Muscle of arm (tissue), 12 donors: ENCODE results near the gene PTPN1. TPM values are rescaled to one million over a fixed set of nuclear protein-coding genes. Genes with fewer than 3 reads are reported as not detected.
"Not testable (repeated sequence)": the region's sequence is repeated elsewhere in the genome, so short reads cannot be mapped to it uniquely, and the experiment has no call there.

ENCODE experiments used
- DNase-seq: peaks from one replicate; pipeline ENCODE4 v3.0.0-alpha.2; 2013
- polyA plus RNA-seq, 12 donors: library from polyadenylated mRNA; unstranded; fragments of 120-200 nt; gene quantifications; one replicate each; pipeline ENCODE4 v1.2.1, GENCODE V29; 2013; ENCODE audit not compliant: insufficient read length in 12 of 12

The PTPN1 gene
- polyA plus RNA-seq, 12 donors, result 16.9 to 22.1 (median 18.5) TPM; not detected in 1

DNA sequence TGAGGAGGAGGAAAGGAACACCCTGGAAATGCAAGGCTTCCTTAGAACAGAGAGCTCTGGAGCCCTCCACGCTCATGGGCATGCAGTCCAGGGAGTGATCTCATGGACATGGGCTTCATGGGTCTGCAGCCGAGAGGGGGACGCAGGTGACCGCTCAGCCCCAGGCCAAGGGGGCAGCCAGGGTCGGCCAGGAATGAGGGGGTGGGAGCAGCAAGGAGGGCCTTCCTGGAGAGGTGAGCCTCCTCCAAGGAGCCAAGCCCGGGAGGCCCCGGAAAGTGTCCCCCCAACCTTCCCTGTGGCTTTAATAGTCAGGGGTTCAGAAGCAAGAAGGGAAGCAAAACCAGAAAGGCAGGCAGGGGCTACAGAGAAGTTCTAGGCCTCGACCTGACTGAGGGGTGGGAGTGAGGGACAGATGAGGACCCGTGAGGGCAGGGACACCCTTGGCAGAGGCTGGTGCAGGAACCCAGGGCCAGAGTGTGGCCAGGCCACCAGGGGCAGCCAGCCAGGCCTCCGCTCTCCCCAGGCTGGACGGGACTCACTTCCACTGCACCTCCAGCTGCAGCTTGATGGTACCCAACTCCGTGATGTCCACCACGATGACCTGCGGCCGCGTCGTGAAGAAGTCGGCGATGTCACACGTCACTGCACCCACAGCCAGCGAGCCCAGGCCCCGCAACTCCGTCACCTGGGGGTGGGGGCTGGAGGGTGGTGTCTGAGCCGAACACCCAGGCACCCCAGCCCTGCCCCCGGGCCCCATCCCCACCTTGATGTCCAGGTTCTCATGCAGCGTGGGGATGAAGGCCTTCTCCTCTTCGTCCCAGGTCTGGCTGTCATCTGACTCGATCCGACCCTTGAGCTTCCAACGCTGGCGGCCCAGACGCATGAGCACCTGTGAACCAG is 97.9 kb downstream of the PTPN1 start:
- DNase-seq, result no peak

DNA sequence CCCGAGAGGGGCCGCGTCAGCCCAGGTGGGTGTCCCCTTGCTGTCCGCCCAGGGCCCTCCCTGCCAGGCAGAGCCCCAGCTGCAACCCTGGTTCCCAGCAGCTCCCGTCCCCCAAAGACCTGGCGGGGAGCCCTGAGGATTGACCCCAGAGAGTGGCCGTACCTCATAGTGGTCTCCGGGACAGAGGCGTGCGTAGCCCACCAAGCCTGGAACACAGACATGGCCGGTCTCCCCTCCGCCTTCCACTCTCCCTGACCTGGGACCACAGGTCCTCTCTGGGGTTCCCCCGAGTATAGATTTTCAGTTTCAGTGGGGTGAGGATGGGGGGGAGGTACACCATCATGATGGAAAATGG is 98.5 kb downstream of the PTPN1 start:
- no peak for DNase-seq

DNA sequence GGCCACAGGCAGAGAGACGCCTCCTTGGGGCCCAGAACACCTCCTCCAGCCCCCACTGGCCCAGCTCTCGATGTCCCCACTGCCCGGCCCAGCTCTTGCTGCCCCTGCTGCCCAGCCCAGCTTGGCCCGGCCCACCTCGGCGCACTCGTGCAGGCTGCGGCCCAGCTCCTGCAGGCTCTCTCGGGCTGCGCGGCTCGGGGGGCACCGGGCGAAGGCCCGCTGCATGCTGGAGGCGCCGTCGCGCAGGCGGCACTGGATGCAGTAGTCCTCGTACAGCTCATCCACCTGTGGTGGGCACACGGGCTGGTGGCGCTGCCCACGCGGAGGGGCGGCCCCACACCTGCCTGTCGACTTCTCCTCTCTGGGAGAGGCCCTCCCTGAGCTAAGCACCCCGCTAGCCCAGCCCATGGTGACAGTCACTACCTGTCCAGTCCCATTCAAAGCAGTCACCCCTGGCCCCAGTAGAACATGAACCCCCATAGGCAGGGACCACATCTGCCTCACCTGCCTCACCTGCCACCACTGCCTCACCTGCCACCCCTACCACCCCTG is 99.3 kb downstream of the PTPN1 start:
- no peak for DNase-seq

DNA sequence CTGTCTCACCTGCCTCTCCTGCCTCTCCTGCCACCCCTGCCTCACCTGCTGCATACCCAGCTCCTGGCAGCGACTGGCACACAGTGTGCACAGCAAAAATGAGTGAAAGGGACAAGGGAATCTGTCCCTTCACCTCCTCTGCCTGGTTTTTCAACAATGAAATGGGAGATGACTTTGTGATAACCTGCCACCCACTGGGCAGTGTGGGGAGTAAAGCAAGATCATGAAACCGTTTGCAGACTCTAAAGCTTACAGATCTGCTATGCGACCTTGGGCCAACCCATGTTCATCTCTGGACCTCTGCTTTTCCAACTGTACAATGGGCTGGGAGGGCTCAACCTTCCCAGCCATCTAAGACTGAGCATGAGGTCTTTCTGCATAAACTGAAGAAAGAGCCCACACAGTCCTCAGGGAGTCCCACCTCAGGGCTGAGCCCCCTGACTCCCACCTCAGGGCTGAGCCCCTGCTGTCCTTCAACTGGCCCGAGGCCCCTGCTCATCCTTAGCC is 100.1 kb downstream of the PTPN1 start:
- DNase-seq, result no peak

DNA sequence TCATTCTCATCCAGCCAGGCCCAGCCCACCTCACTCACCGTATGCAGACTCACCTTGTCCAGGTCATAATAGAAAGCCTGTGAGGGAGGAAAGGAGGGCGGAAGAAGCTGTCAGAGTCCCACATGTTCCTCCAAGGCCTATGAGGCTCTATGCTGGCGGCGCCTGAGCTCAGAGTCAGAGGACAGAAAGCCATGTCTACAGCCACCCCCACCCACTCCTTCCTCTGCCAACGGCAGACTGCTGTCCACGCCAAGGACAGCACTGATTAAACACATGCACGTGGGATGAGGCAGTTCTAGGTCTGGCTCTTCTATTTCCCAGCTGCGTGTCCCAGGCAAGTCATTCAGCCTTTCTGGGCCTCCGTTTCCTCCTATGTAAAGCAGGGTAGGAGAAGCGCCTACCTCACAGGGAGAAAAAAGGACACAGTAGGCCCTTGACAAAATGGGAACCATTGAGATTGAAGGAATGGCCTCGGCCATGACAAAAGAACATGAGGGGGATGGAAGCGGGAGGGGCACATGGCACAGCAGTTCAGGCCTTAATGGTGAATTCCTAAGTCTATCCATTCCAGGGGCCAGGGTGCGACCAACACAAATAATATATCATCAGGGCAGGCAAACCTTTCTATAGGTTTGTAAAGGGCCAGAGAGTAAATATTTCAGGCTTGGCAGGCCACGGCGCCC is 101.1 kb downstream of the PTPN1 start:
- no peak for DNase-seq

DNA sequence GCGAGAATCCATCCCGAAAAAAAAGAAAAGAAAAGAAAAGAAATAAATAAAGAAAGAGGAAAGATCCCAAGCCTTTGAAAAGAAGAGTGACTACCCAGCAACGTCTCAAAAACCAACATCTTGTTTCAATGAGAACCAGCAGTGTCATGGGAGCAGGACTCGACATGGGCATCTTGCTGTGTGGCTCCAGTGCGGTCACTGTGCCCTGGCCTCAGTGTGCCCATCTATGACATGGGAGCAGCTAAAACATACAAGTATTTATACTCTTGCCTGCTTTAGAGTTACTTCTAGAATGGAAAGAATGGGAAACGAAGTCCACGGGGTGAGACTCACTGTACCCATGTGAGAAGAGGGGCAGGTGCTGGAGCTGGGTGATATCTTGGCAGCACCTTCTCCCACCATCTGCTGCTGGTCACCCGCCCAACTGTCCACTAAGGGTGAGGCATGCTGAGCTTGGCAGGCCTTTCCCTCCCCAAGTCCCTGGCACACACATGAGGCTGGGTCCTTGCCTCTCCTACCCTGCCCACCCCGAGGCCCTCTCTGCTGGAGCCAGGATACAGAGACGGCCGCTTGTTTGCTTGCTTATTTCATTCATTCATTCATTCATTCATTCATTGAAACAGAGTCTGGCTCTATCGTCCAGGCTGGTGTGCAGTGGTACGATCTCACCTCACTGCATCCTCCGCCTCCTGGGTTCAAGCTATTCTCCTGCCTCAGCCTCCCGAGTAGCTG is 103.4 kb downstream of the PTPN1 start:
- DNase-seq, result no peak

DNA sequence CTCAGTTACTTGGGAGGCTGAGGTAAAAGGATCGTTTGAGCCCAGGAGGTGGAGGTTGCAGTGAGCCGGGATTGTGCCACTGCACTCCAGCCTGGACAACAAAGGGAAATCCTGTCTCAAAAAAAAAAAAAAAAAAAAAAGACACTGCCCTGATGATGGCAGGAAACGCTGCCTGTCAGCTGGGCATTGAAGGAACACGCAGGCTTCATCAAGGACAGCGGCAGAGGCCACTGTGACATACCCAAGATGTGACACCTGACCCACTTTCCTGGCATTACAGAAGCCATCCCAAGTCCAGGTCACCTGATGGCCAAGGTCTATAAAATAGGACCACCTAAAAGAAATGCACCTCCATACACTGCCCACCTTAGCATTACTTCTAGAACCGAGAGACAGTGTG is 105.2 kb downstream of the PTPN1 start:
- no peak for DNase-seq

DNA sequence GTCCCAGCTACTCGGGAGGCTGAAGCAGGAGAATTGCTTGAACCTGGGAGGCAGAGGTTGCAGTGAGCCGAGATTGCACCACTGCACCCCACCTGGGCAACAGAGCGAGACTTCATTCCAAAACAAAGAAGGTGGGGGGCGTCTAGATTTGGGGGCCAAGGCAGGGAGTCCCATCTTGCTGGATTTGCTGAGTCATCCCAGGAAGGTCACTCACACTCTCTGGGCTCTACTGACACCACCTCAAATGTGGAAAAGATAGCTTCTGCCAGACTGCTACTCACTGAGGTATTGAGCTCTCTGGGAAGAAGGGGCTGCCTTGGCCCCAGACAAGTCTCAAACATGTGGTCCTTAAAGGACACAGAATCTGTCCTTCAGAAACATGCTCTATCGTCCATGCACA is 106.8 kb downstream of the PTPN1 start:
- DNase-seq, result no peak

DNA sequence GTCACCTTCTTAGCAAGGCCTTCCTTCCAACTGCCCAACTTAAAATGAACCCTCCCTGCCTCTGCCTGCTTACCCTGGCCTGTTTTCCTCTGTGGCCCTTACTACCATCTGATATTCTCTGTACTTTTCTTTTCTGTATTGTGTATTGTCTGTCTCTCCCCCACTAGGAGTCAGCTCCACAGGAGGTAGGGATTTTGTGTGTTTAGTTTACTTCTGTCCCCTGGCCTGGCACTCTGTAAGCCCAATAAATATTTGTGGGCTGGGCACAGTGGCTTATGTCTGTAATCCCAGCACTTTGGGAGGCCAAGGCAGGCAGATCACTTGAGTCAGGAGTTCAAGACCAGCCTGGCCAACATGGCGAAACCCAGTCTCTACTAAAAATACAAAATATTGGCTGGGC is 108.4 kb downstream of the PTPN1 start:
- DNase-seq, result no peak

DNA sequence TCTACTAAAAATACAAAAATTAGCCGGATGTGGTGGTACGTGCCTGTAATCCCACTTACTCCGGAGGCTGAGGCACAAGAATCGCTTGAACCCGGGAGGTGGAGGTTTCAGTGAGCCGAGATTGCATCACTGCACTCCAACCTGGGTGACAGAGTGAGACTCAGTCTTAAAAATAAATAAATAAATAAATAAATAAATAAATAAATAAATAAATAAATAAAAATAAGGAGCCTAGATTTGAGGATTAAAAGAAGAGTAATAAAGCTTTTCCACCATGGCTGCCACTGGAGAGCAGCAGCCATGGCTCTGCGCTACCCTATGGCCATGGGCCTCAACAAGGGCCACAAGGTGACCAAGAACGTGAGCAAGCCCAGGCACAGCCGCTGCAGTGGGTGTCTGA is 110.3 kb downstream of the PTPN1 start:
- DNase-seq, result not testable (repeated sequence)

DNA sequence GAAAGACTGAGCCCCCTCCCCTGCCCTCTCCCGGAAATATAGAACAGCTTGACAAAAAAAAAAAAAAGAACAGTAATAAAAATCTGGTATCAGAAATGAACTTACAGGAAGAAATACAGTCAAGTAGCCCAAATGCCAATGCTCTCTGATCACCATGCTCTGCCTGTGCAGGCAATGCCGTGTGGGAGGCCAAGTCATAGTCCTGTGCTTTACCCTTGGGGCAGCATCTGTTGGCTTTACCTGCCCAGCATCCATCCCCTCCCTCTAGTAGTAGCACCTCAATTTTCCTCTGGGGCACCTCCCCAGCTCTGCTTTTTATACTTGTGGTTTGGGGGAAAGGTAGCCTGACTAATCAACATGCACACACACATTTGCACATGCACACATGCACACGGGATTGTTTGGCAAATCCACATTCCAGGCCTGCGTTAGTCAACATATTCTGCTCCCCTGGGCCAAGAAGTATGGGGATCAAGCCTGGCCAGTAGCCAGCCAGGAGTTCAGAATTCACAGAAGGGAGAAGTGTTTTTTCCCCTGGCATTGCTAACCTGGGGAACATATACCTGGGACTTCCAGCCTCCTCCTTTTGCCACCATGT is 111.0 kb downstream of the PTPN1 start:
- DNase-seq, result no peak

DNA sequence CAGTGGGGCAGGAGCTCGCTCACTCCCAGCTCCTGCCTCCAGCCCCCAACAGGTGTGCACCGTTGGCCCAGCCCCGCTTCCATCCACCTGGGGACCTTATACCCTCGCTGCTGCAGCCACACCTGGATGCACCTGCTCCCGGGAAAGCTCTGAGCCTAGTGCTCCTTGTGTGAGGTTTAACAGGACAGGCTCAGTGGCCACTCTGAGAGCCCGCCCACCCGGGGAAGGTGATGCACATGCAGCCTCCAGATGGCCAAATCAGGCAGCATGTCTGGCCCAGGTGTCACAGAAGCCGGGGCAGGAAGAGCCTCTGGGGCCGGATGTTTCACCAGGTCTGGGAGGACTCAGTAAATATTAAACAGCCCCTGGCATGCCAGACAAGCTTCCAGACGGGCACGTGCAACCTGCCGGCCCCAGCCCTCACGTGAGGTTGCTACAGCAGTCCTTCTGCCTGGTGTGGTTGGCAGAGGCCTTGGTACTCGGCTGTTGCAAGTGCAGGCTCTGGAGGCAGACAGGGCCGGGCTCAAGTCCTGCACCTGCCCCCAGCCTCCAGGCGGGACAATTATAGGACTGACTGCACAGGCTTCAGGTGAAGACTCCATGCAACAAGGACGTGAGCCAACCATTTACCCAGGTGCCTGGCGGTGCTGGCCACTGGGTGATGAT is 114.3 kb downstream of the PTPN1 start:
- DNase-seq, result no peak

DNA sequence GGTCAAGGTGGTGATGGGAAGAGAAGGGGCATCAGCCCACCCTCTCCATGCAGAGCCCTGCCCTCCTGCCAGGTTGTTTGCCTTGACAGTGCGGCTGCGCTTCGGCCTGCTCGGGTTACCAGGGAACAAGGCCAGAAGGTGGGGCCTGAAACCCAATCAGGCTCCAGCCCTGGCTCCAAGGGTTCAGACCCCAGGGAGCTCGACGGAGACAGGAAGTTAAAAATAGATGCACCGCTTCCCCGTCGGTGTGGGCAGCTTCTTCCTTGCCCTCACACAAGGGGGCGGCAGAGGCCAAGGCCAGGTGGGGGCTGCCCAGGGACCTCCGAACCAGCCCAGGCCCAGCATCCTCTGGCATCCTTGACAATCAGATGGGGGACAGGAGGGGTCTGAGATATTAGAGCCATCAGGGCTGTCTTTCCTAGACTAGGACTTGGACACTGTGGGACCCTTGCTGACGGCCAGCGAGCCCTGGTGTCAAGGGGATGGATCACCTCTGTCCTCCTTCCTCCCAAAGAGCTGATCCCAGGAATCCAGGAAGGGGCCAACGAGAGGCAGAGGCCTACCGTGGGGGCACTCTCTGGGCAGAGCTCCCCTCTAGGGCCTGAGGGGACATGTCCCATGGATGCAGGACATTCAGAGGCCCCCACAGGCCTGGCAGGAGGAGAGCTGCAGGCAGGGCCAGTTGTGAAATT is 115.9 kb downstream of the PTPN1 start:
- DNase-seq, result peak; percentile 56

DNA sequence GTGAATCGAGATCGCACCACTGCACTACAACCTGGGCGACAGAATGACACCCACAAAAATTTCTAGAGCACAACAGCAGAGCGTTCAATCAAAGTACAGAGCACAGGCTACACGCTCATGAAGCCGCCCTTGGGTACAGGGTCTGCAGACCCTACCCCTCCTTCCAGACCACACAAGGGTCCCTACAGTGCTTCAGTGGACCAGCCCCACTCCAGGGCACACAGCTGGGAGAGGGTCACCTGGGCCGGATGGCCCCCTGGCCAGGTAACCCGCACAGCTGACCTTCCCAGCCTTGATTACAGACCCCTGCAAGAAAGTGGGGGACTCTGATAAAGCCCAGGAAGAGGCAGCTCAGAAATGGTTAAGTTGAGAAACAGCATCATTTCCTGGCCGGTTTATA is 117.6 kb downstream of the PTPN1 start:
- no peak for DNase-seq

DNA sequence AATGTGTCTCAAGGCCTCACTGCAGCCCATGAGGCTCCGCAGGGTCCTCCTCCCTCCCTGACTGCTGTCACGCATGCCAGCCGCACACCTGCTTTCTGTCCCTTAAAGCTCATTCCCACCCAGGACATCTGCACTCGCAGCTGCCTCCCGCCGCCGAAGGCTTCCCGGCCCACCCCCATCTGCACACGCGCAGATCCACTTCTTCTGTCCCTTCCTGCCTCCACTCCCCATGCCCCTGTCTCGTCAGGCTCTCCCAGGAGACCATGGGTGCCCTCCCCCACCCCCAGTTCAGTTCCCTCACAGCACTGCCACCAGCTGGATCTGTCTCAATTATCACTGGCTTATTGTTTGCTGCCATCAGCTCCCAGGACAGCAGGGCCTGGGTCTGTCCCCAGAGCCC is 118.1 kb downstream of the PTPN1 start:
- no peak for DNase-seq

DNA sequence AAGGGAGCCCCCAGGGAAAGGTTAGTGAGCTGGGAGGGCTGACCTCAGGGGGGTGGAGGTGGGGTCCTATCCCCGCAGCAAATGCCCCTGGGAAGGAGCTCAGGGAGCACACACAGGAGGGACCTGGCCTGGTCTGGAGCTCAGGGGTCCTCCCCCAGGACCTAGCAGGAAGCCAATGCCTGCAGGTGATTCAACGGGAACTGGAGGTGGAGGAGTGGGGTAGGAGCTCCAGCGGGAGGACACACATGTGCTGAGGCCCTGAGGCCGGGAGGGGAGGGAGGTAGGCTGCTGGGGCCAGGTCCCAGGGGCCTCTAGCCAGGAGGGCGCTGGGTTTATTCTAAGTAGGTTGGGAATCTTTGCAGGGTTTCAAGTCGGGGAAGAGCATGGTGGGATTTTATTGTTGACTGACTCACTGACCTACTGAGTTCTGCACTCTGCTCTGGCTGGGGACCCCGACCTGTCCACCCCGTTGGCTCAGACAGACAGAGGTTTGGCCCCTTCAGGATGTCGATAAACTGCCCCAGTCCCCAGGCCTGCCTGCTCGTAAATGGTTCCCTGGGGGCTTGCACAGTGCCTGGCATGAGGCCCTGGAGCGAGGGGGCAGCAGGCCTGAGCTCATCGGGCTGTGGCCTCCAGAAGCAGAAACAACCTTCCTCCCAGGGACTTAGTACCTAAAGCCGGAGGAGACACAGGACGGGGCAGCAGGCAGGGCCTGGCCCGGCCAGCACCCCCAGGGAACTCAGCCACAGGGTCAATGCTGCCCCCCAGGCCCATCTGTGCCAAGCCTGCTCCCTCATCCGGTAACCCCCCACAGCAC is 118.9 kb downstream of the PTPN1 start:
- no peak for DNase-seq

DNA sequence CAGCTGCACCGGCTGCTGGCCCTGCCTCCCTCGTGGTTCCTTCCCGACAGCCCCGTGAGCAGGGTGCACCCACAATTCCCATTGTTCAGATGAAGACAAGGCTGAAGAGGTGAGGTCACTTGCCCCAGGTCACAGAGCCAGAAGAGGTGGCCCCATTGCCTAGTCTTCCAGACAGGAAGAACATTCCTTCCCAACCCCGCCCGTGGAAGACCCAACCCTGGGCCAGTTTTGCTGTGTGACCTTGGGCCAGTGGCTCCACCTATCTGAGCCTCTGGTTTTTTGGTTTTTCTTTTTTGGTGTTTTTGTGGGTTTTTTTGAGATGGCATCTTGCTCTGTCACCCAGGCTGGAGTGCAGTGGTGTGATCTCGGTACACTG is 119.5 kb downstream of the PTPN1 start:
- DNase-seq, result no peak

DNA sequence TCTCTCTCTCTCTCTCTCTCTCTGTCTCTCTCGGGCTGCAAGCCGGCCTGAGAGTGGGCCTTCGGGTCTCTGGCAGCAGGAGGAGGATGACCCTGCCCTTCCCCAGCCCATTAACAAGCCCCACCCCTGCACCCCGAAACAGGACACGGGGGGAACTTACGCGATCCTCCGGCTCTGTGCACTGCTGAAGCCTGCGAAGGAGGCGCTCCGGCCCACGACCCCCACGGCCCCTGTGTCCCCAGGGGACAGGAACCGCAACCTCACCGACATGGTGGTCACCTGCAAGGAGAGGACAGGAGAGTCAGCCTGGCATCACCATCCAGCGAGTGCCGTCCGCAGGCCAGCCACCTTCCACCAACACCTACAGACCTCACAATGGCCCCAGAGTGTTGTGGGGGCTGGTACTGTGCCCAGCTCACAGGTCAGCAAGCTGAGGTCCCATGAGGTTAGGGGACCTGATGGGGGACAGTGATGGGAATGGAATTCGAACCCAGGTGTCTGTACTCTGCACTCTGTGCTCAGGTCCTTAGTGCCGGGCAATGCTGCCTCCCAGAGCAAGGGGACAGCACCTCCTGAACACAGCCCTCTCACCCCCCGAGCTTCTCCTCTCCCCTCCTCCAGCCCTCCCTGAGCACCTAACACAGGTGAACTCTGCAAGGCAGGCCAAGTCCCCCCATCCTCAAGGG is 120.5 kb downstream of the PTPN1 start:
- DNase-seq, result no peak

DNA sequence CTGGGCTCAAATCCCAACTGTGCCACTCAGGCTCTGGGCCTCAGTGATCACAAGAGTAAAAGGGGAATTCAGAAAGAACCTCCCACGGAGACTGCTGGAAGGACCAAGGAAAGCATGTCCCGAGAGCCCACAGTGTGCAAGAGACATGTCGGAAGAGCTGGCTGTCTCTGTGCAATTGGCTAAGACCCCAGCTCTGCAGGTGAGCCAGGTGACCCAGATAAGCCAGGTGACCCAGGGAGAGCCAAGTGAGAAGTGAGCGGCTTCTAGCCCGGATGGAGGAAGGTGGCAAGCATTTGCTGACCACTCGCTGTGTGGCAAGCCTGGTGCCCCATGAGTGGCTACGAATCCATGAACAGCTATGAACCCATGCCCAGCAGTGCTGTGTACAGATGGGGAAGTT is 122.1 kb downstream of the PTPN1 start:
- no peak for DNase-seq
